GM12878 (cell line): Measurements from ENCODE around the gene WDR11. TPM values are rescaled to one million over a fixed set of nuclear protein-coding genes. Genes with fewer than 3 reads are reported as not detected.

Experiments
- ATAC-seq: fragments of 200-7000 bp; cut with Tn5 transposase; 3 replicates; pipeline ENCODE4 v1.9.1; 2020; ENCODE audit warnings: mild to moderate bottlenecking, moderate library complexity
- BruUV-seq: library from RNA; stranded (reverse); fragments of 400-500 nt; replicated peaks from 2 replicates; lab custom pipeline; 2021; lab: Mats Ljungman, UMichigan
- CTCF ChIA-PET: fragments of 300-600 bp; sonication (Branson Sonifier 250); formaldehyde crosslinking; extraction: SDS; loops from one replicate; lab custom pipeline; 2021; ENCODE audit warnings: inconsistent platforms; lab: Yijun Ruan, JAX
- POLR2A ChIA-PET: fragments of 350-600 bp; formaldehyde crosslinking; extraction: SDS; loops from one replicate; lab custom pipeline; 2021; ENCODE audit warnings: inconsistent platforms; lab: Charles Lee
- RAD21 ChIA-PET: fragments of 300-600 bp; sonication (Branson Sonifier 250); formaldehyde crosslinking; loops from one replicate; lab custom pipeline; 2023; ENCODE audit warnings: antibody characterized with exemption; ENCODE audit not compliant: unreplicated experiment; lab: Charles Lee
- SMC1A ChIA-PET: fragments of 300-600 bp; sonication (Branson Sonifier 250); formaldehyde crosslinking; loops from one replicate; lab custom pipeline; 2023; ENCODE audit not compliant: unreplicated experiment, uncharacterized antibody; lab: Charles Lee
- DNase-seq: peaks from one replicate; pipeline ENCODE4 v3.0.0-alpha.2; 2011; ENCODE audit warnings: low read depth, low spot score
- FAIRE-seq: peaks from 3 replicates; lab custom pipeline; 2011; peaks lifted over from hg19 to GRCh38; lab: Jason Lieb, UNC
- H2AFZ ChIP-seq: 2 replicates; pipeline ENCODE4 v1.6.0; 2011; ENCODE audit warnings: low read depth, low read length, control low read depth; ENCODE audit not compliant: control insufficient read depth
- H3K27ac ChIP-seq: 2 replicates; pipeline ENCODE4 v1.5.1; 2011; ENCODE audit warnings: control low read depth; ENCODE audit not compliant: control insufficient read depth, insufficient read depth
- H3K27me3 ChIP-seq, 2 experiments: replicated peaks in 1 of 2; 2 replicates each; pipeline versions ENCODE4 v1.6.0 to v1.6.1; 2011; ENCODE audit warnings: low read length in 1 of 2; ENCODE audit not compliant: control insufficient read depth in 2 of 2, insufficient read depth in 2 of 2
- H3K36me3 ChIP-seq, 2 experiments: 2 replicates each; pipeline ENCODE4 v1.5.1; 2011; ENCODE audit warnings: low read length in 1 of 2; ENCODE audit not compliant: control insufficient read depth in 2 of 2, insufficient read depth in 2 of 2
- H3K4me1 ChIP-seq: 2 replicates; pipeline ENCODE4 v1.6.1; 2011; ENCODE audit warnings: mild to moderate bottlenecking, low read length, moderate library complexity, mixed read lengths; ENCODE audit not compliant: control insufficient read depth, insufficient read depth
- H3K4me2 ChIP-seq: 2 replicates; pipeline ENCODE4 v1.6.0; 2011; ENCODE audit warnings: control low read depth; ENCODE audit not compliant: control insufficient read depth, insufficient read depth
- H3K4me3 ChIP-seq: fragments of 200-600 bp; sonication (generic); 2 replicates; pipeline ENCODE4 v1.5.1; 2016
- H3K79me2 ChIP-seq: 2 replicates; pipeline ENCODE4 v1.6.0; 2011; ENCODE audit warnings: low read length; ENCODE audit not compliant: control insufficient read depth, insufficient read depth
- H3K9ac ChIP-seq: 2 replicates; pipeline ENCODE4 v1.8.0; 2011; ENCODE audit warnings: low read length, control low read depth, mixed read lengths; ENCODE audit not compliant: control insufficient read depth, insufficient read depth
- H3K9me3 ChIP-seq: replicated peaks from 3 replicates; pipeline ENCODE4 v1.5.1; 2011; ENCODE audit warnings: mild to moderate bottlenecking, low read length; ENCODE audit not compliant: control insufficient read depth, insufficient read depth
- H4K20me1 ChIP-seq: 2 replicates; pipeline ENCODE4 v1.6.0; 2011; ENCODE audit not compliant: control insufficient read depth, insufficient read depth
- ATF7 ChIP-seq: fragments of 450-650 bp; IDR thresholded peaks from 2 replicates; pipeline ENCODE4 v1.6.1; 2016; ENCODE audit warnings: low read depth, mild to moderate bottlenecking
- CBX5 ChIP-seq: sonication (generic); IDR thresholded peaks from 2 replicates; pipeline ENCODE4 v1.6.1; 2016; ENCODE audit warnings: low read depth, moderate library complexity, mild to moderate bottlenecking, inconsistent platforms
- DPF2 ChIP-seq: fragments of 450-650 bp; IDR thresholded peaks from 2 replicates; pipeline ENCODE4 v1.6.1; 2017; ENCODE audit warnings: mild to moderate bottlenecking
- IKZF2 ChIP-seq, 2 experiments: fragments of 450-650 bp; IDR thresholded peaks; 2 replicates each; pipeline ENCODE4 v1.6.1; 2017; ENCODE audit warnings: mild to moderate bottlenecking in 2 of 2, moderate library complexity in 2 of 2
- ZSCAN29 ChIP-seq: fragments of 450-650 bp; IDR thresholded peaks from 2 replicates; pipeline ENCODE4 v1.6.1; 2017; ENCODE audit warnings: mild to moderate bottlenecking, moderate library complexity
- WGBS: methylation state at CpG from one replicate; pipeline ENCODE4 v1.1.6; 2016; ENCODE audit warnings: low lambda C conversion rate; ENCODE audit not compliant: insufficient replicate concordance, insufficient coverage; ENCODE audit errors: missing lambda C conversion rate; 5-methylcytosine and 5-hydroxymethylcytosine counted together
- in situ Hi-C: fragments of 300-500 bp; cut with MboI; formaldehyde crosslinking; loops from 9 replicates; pipeline ENCODE4 v1.14.3; 2018; ENCODE audit warnings: mixed read lengths
- intact Hi-C: fragments of 100-400 bp; cut with micrococcal nuclease; formaldehyde crosslinking; loops from one replicate; pipeline ENCODE4 v1.14.2; 2022; ENCODE audit not compliant: unreplicated experiment
- polyA plus RNA-seq, 11 experiments: library from polyadenylated mRNA; depleted of rRNA in 4 of 11; unstranded in 6 of 11; stranded (reverse) in 5 of 11; fragments of >200 nt; fragmentation: Nextera tagmentation in 4 of 11; fragmentation: Illumina TruSeq in 1 of 11; extraction: Ambion mirVana in 4 of 11; extraction: Trizol in 1 of 11; gene quantifications; 1 replicate in 1 of 11; 2 replicates in 10 of 11; pipeline versions ENCODE4 v1.2.1 to v1.2.3, GENCODE V29; 2011 to 2016; ENCODE audit warnings: inconsistent platforms in 2 of 11, missing spikeins in 2 of 11, low read depth in 1 of 11
- total RNA-seq, 4 experiments: library from RNA; depleted of rRNA in 3 of 4; stranded (reverse); fragments of >200 nt in 3 of 4; fragmentation: Illumina TruSeq in 1 of 4; extraction: Trizol in 1 of 4; gene quantifications; 2 replicates each; pipeline versions ENCODE4 v1.2.1 to v1.2.3, GENCODE V29; 2013 to 2021
- TF ChIP-seq, protein P1 (sequence below): fragments of 450-650 bp; IDR thresholded peaks from 2 replicates; pipeline ENCODE4 v1.6.1; 2018; ENCODE audit warnings: borderline replicate concordance, mild to moderate bottlenecking; ENCODE audit not compliant: partially characterized antibody

Gene WDR11
- total and polyA plus RNA-seq, 10 of the 15 experiments (the other 5 are each of a cell fraction or from before 2014, with no cell fraction given) = 21.3 to 132 (median 42.6) TPM

DNA sequence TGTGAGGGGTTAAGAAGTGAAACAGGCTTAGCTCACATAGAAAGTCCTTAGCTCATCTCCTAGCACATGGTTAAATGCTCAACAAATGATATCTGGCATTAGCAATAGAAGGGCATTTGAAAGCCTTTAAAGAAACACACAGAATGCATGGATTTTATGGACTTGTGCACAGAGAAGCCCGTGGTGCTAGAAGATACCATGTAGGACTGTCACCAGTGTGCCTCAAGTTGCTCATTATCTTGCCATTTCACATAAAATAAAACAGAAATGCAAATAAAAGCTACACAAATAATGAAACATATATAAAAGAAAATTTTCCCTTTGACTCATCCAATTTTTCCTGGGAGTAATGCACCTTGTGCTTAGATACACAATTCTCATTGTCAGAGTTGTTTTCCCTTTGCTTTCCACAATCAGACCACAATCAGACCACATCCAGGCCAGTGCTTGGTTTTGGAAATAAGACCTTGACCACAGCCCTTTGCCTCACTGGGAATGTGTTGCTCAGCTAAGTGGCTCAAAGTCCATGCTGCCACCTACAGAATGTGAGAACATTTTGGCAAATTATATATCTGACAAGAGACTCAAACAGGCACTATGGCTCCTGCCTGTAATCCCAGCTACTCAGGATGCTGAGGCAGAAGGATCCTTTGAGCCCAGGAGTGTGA is 9.5 kb upstream of the WDR11 start:
- CTCF ChIA-PET = interaction anchor here (1.0 to 6.9 kb wide), 3 partner anchors 14 to 36 kb away, joined by 3 to 28 read pairs (median 3); no protein-coding TSS in a partner anchor
- H3K27ac ChIP-seq = no peak overlapping the region
- 0% methylated on average over 1 of the region's 1 CpG for WGBS
- no peak overlapping the region for H3K4me2 ChIP-seq
- POLR2A ChIA-PET = no interaction called here
- intact Hi-C loops = no loop called here
- TF ChIP-seq CBX5 = no peak
- TF ChIP-seq, protein P1, sequence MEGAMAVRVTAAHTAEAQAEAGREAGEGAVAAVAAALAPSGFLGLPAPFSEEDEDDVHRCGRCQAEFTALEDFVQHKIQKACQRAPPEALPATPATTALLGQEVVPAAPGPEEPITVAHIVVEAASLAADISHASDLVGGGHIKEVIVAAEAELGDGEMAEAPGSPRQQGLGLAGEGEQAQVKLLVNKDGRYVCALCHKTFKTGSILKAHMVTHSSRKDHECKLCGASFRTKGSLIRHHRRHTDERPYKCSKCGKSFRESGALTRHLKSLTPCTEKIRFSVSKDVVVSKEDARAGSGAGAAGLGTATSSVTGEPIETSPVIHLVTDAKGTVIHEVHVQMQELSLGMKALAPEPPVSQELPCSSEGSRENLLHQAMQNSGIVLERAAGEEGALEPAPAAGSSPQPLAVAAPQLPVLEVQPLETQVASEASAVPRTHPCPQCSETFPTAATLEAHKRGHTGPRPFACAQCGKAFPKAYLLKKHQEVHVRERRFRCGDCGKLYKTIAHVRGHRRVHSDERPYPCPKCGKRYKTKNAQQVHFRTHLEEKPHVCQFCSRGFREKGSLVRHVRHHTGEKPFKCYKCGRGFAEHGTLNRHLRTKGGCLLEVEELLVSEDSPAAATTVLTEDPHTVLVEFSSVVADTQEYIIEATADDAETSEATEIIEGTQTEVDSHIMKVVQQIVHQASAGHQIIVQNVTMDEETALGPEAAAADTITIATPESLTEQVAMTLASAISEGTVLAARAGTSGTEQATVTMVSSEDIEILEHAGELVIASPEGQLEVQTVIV = no peak
- TF ChIP-seq IKZF2 (IDR thresholded peaks at IDR 0.05) = no peak
- TF ChIP-seq ZSCAN29 = no peak
- no peak for TF ChIP-seq DPF2
- TF ChIP-seq ATF7 = no peak
- TF ChIP-seq, all 136 proteins: peak for 0
- Histone ChIP-seq H3K4me3 (no peak overlapping the region), H3K79me2 (no peaks in the 10 kb centered on the region), H3K36me3 (no peaks in the 10 kb centered on the region), H2AFZ (no peak overlapping the region), H3K27me3 (no peaks in the 10 kb centered on the region), H3K4me1 (no peaks in the 10 kb centered on the region), H3K9ac (no peak overlapping the region), H4K20me1 (no peaks in the 10 kb centered on the region), H3K9me3 (no peaks in the 10 kb centered on the region)
- ATAC-seq (no peak), DNase-seq (no peak), FAIRE-seq (no peak)
- in situ Hi-C loops = no loop called here
- RAD21 ChIA-PET = no interaction called here
- SMC1A ChIA-PET = interaction anchor here (0.6 to 1.2 kb wide), 2 partner anchors 10 to 11 kb away, joined by 3 read pairs; partner anchors contain the start of gene WDR11
- BruUV-seq = no TSS peak
